SJCRH30 (cell line): Measurements from ENCODE around the gene KCNA10. TPM values are rescaled to one million over a fixed set of nuclear protein-coding genes. Genes with fewer than 3 reads are reported as not detected.

ENCODE experiments used
- DNase-seq, 2 experiments: peaks; one replicate each; pipeline ENCODE4 v3.0.0-alpha.2; 2015 to 2020
- H3K27ac ChIP-seq: fragments of 250-450 bp; sonication (Bioruptor Pico); 2 replicates; pipeline ENCODE4 v1.5.1; 2020; ENCODE audit warnings: mild to moderate bottlenecking, moderate library complexity
- H3K27me3 ChIP-seq: fragments of 250-450 bp; sonication (Bioruptor Pico); 2 replicates; pipeline ENCODE4 v1.5.1; 2020; ENCODE audit warnings: mild to moderate bottlenecking, moderate library complexity
- H3K36me3 ChIP-seq: fragments of 250-450 bp; sonication (Bioruptor Pico); 2 replicates; pipeline ENCODE4 v1.5.1; 2020; ENCODE audit warnings: mild to moderate bottlenecking, moderate library complexity
- H3K4me1 ChIP-seq: fragments of 250-450 bp; sonication (Bioruptor Pico); 2 replicates; pipeline ENCODE4 v1.5.1; 2020; ENCODE audit warnings: mild to moderate bottlenecking, moderate library complexity
- H3K4me3 ChIP-seq: fragments of 250-450 bp; sonication (Bioruptor Pico); 2 replicates; pipeline ENCODE4 v1.5.1; 2020; ENCODE audit warnings: mild to moderate bottlenecking, moderate library complexity
- H3K9me3 ChIP-seq: fragments of 250-450 bp; sonication (Bioruptor Pico); replicated peaks from 2 replicates; pipeline ENCODE4 v1.5.1; 2020; ENCODE audit warnings: mild to moderate bottlenecking, moderate library complexity
- total RNA-seq: library from RNA; depleted of rRNA; stranded (reverse); fragments of >200 nt; shearing (Covaris generic); gene quantifications from 2 replicates; pipeline ENCODE4 v1.2.3, GENCODE V29; 2014

The KCNA10 gene
- total RNA-seq, 1 experiment from 2014 or later: not detected

GRCh38 chr1:110485725-110486124 is 33.2 kb downstream of the KCNA10 start:
- DNase-seq: no peak
- H3K4me3 ChIP-seq: no peak overlapping the region
- no peak overlapping the region for H3K27ac ChIP-seq
- H3K4me1 ChIP-seq: no peaks in the 10 kb centered on the region
- no peaks in the 10 kb centered on the region for H3K36me3 ChIP-seq
- no peaks in the 10 kb centered on the region for H3K9me3 ChIP-seq
- H3K27me3 ChIP-seq: peaks cover 23% of the 10 kb centered on the region; the same call in 1 of the 2 replicates

- no peaks in the 10 kb centered on the region for H3K36me3 ChIP-seq
- peaks cover 22% of the 10 kb centered on the region; the same call in 1 of the 2 replicates for H3K27me3 ChIP-seq
- no peak overlapping the region for H3K27ac ChIP-seq
- DNase-seq: no peak
- H3K4me1 ChIP-seq: no peaks in the 10 kb centered on the region
- H3K4me3 ChIP-seq: no peak overlapping the region
- H3K9me3 ChIP-seq: no peaks in the 10 kb centered on the region
Measured at GRCh38 chr1:110484801-110485200, 34.2 kb downstream of the KCNA10 start.

- DNase-seq: no peak
- Histone ChIP-seq H3K27ac (no peak overlapping the region), H3K36me3 (no peaks in the 10 kb centered on the region)
Measured at GRCh38 chr1:110483308-110483685, 35.7 kb downstream of the KCNA10 start.

GRCh38 chr1:110482662-110483307 is 36.2 kb downstream of the KCNA10 start:
- no peaks in the 10 kb centered on the region for H3K9me3 ChIP-seq
- no peak for DNase-seq
- H3K27me3 ChIP-seq: peaks cover 22% of the 10 kb centered on the region; the same call in 1 of the 2 replicates
- no peak overlapping the region for H3K27ac ChIP-seq
- H3K36me3 ChIP-seq: no peaks in the 10 kb centered on the region
- no peak overlapping the region for H3K4me3 ChIP-seq
- no peaks in the 10 kb centered on the region for H3K4me1 ChIP-seq

More at GRCh38 chr1:110483308-110483685, 35.7 kb downstream of the KCNA10 start:
- Histone ChIP-seq H3K9me3 (no peaks in the 10 kb centered on the region), H3K4me1 (no peaks in the 10 kb centered on the region), H3K4me3 (no peak overlapping the region), H3K27me3 (peaks cover 22% of the 10 kb centered on the region; the same call in 1 of the 2 replicates)

- Histone ChIP-seq H3K27ac (no peak overlapping the region), H3K27me3 (peaks cover 22% of the 10 kb centered on the region; the same call in 1 of the 2 replicates)
Measured at GRCh38 chr1:110481968-110482623, 36.9 kb downstream of the KCNA10 start.

GRCh38 chr1:110480356-110481096 is 38.4 kb downstream of the KCNA10 start:
- H3K4me1 ChIP-seq: no peaks in the 10 kb centered on the region
- H3K9me3 ChIP-seq: no peaks in the 10 kb centered on the region
- H3K27ac ChIP-seq: no peak overlapping the region
- no peak overlapping the region for H3K4me3 ChIP-seq
- H3K36me3 ChIP-seq: no peaks in the 10 kb centered on the region
- DNase-seq: no peak
- peaks cover 22% of the 10 kb centered on the region; the same call in 1 of the 2 replicates for H3K27me3 ChIP-seq

More at GRCh38 chr1:110481968-110482623, 36.9 kb downstream of the KCNA10 start:
- Histone ChIP-seq H3K4me1 (no peaks in the 10 kb centered on the region), H3K4me3 (no peak overlapping the region), H3K9me3 (no peaks in the 10 kb centered on the region), H3K36me3 (no peaks in the 10 kb centered on the region)
- no peak for DNase-seq

- H3K27ac ChIP-seq: no peak overlapping the region
- no peaks in the 10 kb centered on the region for H3K36me3 ChIP-seq
- no peak overlapping the region for H3K4me3 ChIP-seq
- H3K9me3 ChIP-seq: no peaks in the 10 kb centered on the region
- H3K4me1 ChIP-seq: no peaks in the 10 kb centered on the region
- no peak for DNase-seq
- H3K27me3 ChIP-seq: peaks cover 13% of the 10 kb centered on the region; the same call in 1 of the 2 replicates
Measured at GRCh38 chr1:110478886-110479285, 40.1 kb downstream of the KCNA10 start.

GRCh38 chr1:110477967-110478640 is 40.9 kb downstream of the KCNA10 start:
- Histone ChIP-seq H3K36me3 (no peaks in the 10 kb centered on the region), H3K9me3 (no peaks in the 10 kb centered on the region), H3K4me3 (no peak overlapping the region), H3K4me1 (no peaks in the 10 kb centered on the region), H3K27ac (no peak overlapping the region), H3K27me3 (peaks cover 6% of the 10 kb centered on the region; the same call in 1 of the 2 replicates)
- no peak for DNase-seq

GRCh38 chr1:110477445-110477957 is 41.5 kb downstream of the KCNA10 start:
- Histone ChIP-seq H3K27me3 (peaks cover 3% of the 10 kb centered on the region; the same call in 1 of the 2 replicates), H3K4me3 (no peak overlapping the region), H3K36me3 (no peaks in the 10 kb centered on the region), H3K4me1 (no peaks in the 10 kb centered on the region), H3K27ac (no peak overlapping the region), H3K9me3 (no peaks in the 10 kb centered on the region)
- DNase-seq: no peak

- Histone ChIP-seq H3K27ac (no peak overlapping the region), H3K27me3 (peaks cover 1% of the 10 kb centered on the region; the same call in 1 of the 2 replicates), H3K9me3 (no peaks in the 10 kb centered on the region), H3K4me3 (no peak overlapping the region), H3K4me1 (no peaks in the 10 kb centered on the region), H3K36me3 (no peaks in the 10 kb centered on the region)
- DNase-seq: no peak
Measured at GRCh38 chr1:110477041-110477440, 41.9 kb downstream of the KCNA10 start.

GRCh38 chr1:110476028-110476765 is 42.8 kb downstream of the KCNA10 start:
- no peaks in the 10 kb centered on the region; the same call in 1 of the 2 replicates for H3K27me3 ChIP-seq
- H3K4me3 ChIP-seq: no peak overlapping the region
- DNase-seq: no peak
- H3K27ac ChIP-seq: no peak overlapping the region
- H3K4me1 ChIP-seq: no peaks in the 10 kb centered on the region
- H3K36me3 ChIP-seq: no peaks in the 10 kb centered on the region
- H3K9me3 ChIP-seq: no peaks in the 10 kb centered on the region

- Histone ChIP-seq H3K36me3 (no peaks in the 10 kb centered on the region), H3K27ac (no peak overlapping the region), H3K9me3 (no peaks in the 10 kb centered on the region), H3K4me3 (no peak overlapping the region), H3K4me1 (no peaks in the 10 kb centered on the region), H3K27me3 (peaks cover 2% of the 10 kb centered on the region; the same call in 1 of the 2 replicates)
- no peak for DNase-seq
Measured at GRCh38 chr1:110475362-110476027, 43.5 kb downstream of the KCNA10 start.

- Histone ChIP-seq H3K36me3 (no peaks in the 10 kb centered on the region), H3K4me1 (no peaks in the 10 kb centered on the region), H3K27ac (no peak overlapping the region), H3K9me3 (no peaks in the 10 kb centered on the region), H3K4me3 (no peak overlapping the region), H3K27me3 (peaks cover 2% of the 10 kb centered on the region; the same call in 1 of the 2 replicates)
- DNase-seq: no peak
Measured at GRCh38 chr1:110474444-110474843, 44.5 kb downstream of the KCNA10 start.
